GM23338 (cell line): ENCODE measurements around the gene ZBTB1. TPM values are rescaled to one million over a fixed set of nuclear protein-coding genes. Genes with fewer than 3 reads are reported as not detected.

Experiments used
- ATAC-seq: fragments of 200-7000 bp; cut with Tn5 transposase; 3 replicates; pipeline ENCODE4 v1.9.1; 2020
- DNase-seq: peaks from one replicate; pipeline ENCODE4 v3.0.0-alpha.2; 2015; ENCODE audit warnings: low spot score
- H2AFZ ChIP-seq: fragments of 200-600 bp; sonication (generic); 2 replicates; pipeline ENCODE4 v1.8.0; 2016; ENCODE audit warnings: antibody characterized with exemption, mild to moderate bottlenecking, moderate library complexity
- H3F3A ChIP-seq: fragments of 200-600 bp; sonication (generic); replicated peaks from 2 replicates; pipeline ENCODE4 v1.8.0; 2017; ENCODE audit warnings: antibody characterized with exemption, mixed run types, low read depth
- H3K27ac ChIP-seq: fragments of 200-600 bp; sonication (generic); 2 replicates; pipeline ENCODE4 v1.6.1; 2016; ENCODE audit warnings: low read depth
- H3K27me3 ChIP-seq: fragments of 200-600 bp; sonication (generic); 2 replicates; pipeline ENCODE4 v1.8.0; 2016; ENCODE audit warnings: mild to moderate bottlenecking, mixed run types, moderate library complexity; ENCODE audit not compliant: insufficient read depth
- H3K36me3 ChIP-seq: fragments of 200-600 bp; sonication (generic); 2 replicates; pipeline ENCODE4 v1.8.0; 2016; ENCODE audit warnings: mild to moderate bottlenecking; ENCODE audit not compliant: insufficient read depth
- H3K4me1 ChIP-seq: fragments of 200-600 bp; sonication (generic); 2 replicates; pipeline ENCODE4 v1.8.0; 2016; ENCODE audit warnings: mild to moderate bottlenecking, moderate library complexity; ENCODE audit not compliant: insufficient read depth
- H3K4me2 ChIP-seq: fragments of 200-600 bp; sonication (generic); 2 replicates; pipeline ENCODE4 v1.7.1; 2017; ENCODE audit warnings: mixed run types
- H3K4me3 ChIP-seq: fragments of 200-600 bp; sonication (generic); 2 replicates; pipeline ENCODE4 v1.6.1; 2016; ENCODE audit warnings: mixed run types
- H3K79me2 ChIP-seq: fragments of 200-600 bp; sonication (generic); replicated peaks from 2 replicates; pipeline ENCODE4 v1.8.0; 2017; ENCODE audit warnings: mild to moderate bottlenecking; ENCODE audit not compliant: insufficient read depth
- H3K9me2 ChIP-seq: fragments of 200-600 bp; sonication (generic); 2 replicates; pipeline ENCODE4 v1.8.0; 2017; ENCODE audit not compliant: insufficient read depth
- H4K20me1 ChIP-seq: fragments of 200-600 bp; sonication (generic); replicated peaks from 2 replicates; pipeline ENCODE4 v1.8.0; 2017; ENCODE audit warnings: mild to moderate bottlenecking; ENCODE audit not compliant: insufficient read depth
- H3K27ac Mint-ChIP-seq: 2 replicates; pipeline ENCODE4 v1.8.0; 2020; ENCODE audit warnings: inconsistent platforms, mild to moderate bottlenecking, moderate library complexity, mixed read lengths
- H3K27me3 Mint-ChIP-seq: 3 replicates; pipeline ENCODE4 v1.8.0; 2022; ENCODE audit warnings: low read depth, mild to moderate bottlenecking, moderate library complexity, mixed read lengths, inconsistent platforms; ENCODE audit not compliant: insufficient read depth, poor library complexity
- H3K36me3 Mint-ChIP-seq: 3 replicates; pipeline ENCODE4 v1.8.0; 2021; ENCODE audit warnings: low read depth, mild to moderate bottlenecking, inconsistent platforms, moderate library complexity, mixed read lengths
- H3K4me1 Mint-ChIP-seq: 3 replicates; pipeline ENCODE4 v1.8.0; 2020; ENCODE audit warnings: mild to moderate bottlenecking, inconsistent platforms, mixed read lengths
- H3K4me3 Mint-ChIP-seq: 3 replicates; pipeline ENCODE4 v1.8.0; 2021; ENCODE audit warnings: moderate library complexity, mild to moderate bottlenecking, inconsistent platforms, mixed read lengths
- H3K9me3 Mint-ChIP-seq: 3 replicates; pipeline ENCODE4 v1.8.0; 2020; ENCODE audit warnings: moderate library complexity, mild to moderate bottlenecking, inconsistent platforms, mixed read lengths
- CREB1 ChIP-seq: fragments of 250-450 bp; sonication (Bioruptor Pico); IDR thresholded peaks from 2 replicates; pipeline ENCODE4 v1.5.0; 2020; ENCODE audit warnings: low read depth, mild to moderate bottlenecking, moderate library complexity
- CTCF ChIP-seq, 2 experiments: fragments of 200-600 bp in 1 of 2; sonication (generic) in 1 of 2; conservative IDR thresholded peaks; 2 replicates each; pipeline versions ENCODE4 v1.5.1 to v1.6.1; 2016 to 2017; ENCODE audit warnings: antibody characterized with exemption in 2 of 2, low read depth in 2 of 2, mild to moderate bottlenecking in 2 of 2, moderate library complexity in 1 of 2
- ETS1 ChIP-seq: IDR thresholded peaks from 2 replicates; pipeline ENCODE4 v1.6.1; 2016; ENCODE audit warnings: antibody characterized with exemption
- EZH2 ChIP-seq: fragments of 200-600 bp; sonication (generic); IDR thresholded peaks from one replicate; pipeline ENCODE4 v1.8.0; 2017; ENCODE audit warnings: antibody characterized with exemption, mild to moderate bottlenecking, low read depth; ENCODE audit not compliant: unreplicated experiment
- EZH2phosphoT487 ChIP-seq: fragments of 200-600 bp; sonication (generic); IDR thresholded peaks from one replicate; pipeline ENCODE4 v1.8.1; 2018; ENCODE audit warnings: antibody characterized with exemption; ENCODE audit not compliant: unreplicated experiment
- JUNB ChIP-seq: IDR thresholded peaks from one replicate; pipeline ENCODE4 v1.6.1; 2016; ENCODE audit warnings: antibody characterized with exemption; ENCODE audit not compliant: unreplicated experiment
- NANOG ChIP-seq: IDR thresholded peaks from 2 replicates; pipeline ENCODE4 v1.6.1; 2016; ENCODE audit warnings: antibody characterized with exemption, borderline replicate concordance
- POLR2AphosphoS5 ChIP-seq: IDR thresholded peaks from 2 replicates; pipeline ENCODE4 v1.6.1; 2016; ENCODE audit warnings: antibody characterized with exemption, low read depth
- REST ChIP-seq: IDR thresholded peaks from one replicate; pipeline ENCODE4 v1.6.1; 2018; ENCODE audit warnings: antibody characterized with exemption; ENCODE audit not compliant: unreplicated experiment
- STAT1 ChIP-seq: IDR thresholded peaks from one replicate; pipeline ENCODE4 v1.6.1; 2016; ENCODE audit warnings: antibody characterized with exemption; ENCODE audit not compliant: unreplicated experiment
- ZNF114 ChIP-seq: fragments of 250-450 bp; sonication (Bioruptor Pico); IDR thresholded peaks from 2 replicates; pipeline ENCODE4 v1.5.0; 2020; ENCODE audit warnings: mild to moderate bottlenecking, moderate library complexity
- ZNF331 ChIP-seq: fragments of 250-450 bp; sonication (Bioruptor Pico); IDR thresholded peaks from 2 replicates; pipeline ENCODE4 v1.5.0; 2020; ENCODE audit warnings: low read depth, mild to moderate bottlenecking, moderate library complexity
- ZNF462 ChIP-seq: fragments of 250-450 bp; sonication (Bioruptor Pico); IDR thresholded peaks from 2 replicates; pipeline ENCODE4 v1.5.0; 2020; ENCODE audit warnings: mild to moderate bottlenecking, moderate library complexity
- polyA plus RNA-seq: library from polyadenylated mRNA; unstranded; fragments of >200 nt; fragmentation: Nextera tagmentation; extraction: Ambion mirVana; gene quantifications from 2 replicates; pipeline ENCODE4 v1.2.1, GENCODE V29; 2016
- total RNA-seq: library from RNA; depleted of rRNA; stranded (reverse); fragments of >200 nt; shearing (Covaris generic); gene quantifications from 2 replicates; pipeline ENCODE4 v1.2.3, GENCODE V29; 2014

The ZBTB1 gene
- total and polyA plus RNA-seq, 2 experiments from 2014 or later, result 11.2 to 33.0 TPM

GRCh38 chr14:64488590-64489099, 15.9 kb upstream of the ZBTB1 start:
- H3K4me3 Mint-ChIP-seq, result no peak overlapping the region
- H3K27ac ChIP-seq, result no peak overlapping the region
- no peak overlapping the region for H3K4me2 ChIP-seq
- no peaks in the 10 kb centered on the region for H3K4me1 ChIP-seq
- peaks cover 7% of the 10 kb centered on the region for H4K20me1 ChIP-seq
- H3K36me3 Mint-ChIP-seq, result peaks cover 21% of the 10 kb centered on the region
- no peak for TF ChIP-seq ZNF331 (CRISPR knock-in tag)
- no peak for TF ChIP-seq STAT1
- TF ChIP-seq POLR2AphosphoS5, result no peak
- TF ChIP-seq EZH2, result no peak
- no peak for TF ChIP-seq ZNF462
- TF ChIP-seq JUNB, result no peak
- no peak for TF ChIP-seq ZNF114 (CRISPR knock-in tag)
- no peak for TF ChIP-seq NANOG
- no peak for TF ChIP-seq CREB1 (CRISPR knock-in tag)
- no peak for TF ChIP-seq EZH2phosphoT487
- TF ChIP-seq REST, result no peak
- no peak for TF ChIP-seq ETS1
- no peak for TF ChIP-seq CTCF (conservative IDR thresholded peaks at IDR 0.05; ENCODE audit: low read depth in 2 of 2)
- no peak overlapping the region for H2AFZ ChIP-seq
- no peaks in the 10 kb centered on the region for H3K4me1 Mint-ChIP-seq
- H3K36me3 ChIP-seq, result peaks cover 13% of the 10 kb centered on the region
- ATAC-seq (no peak), DNase-seq (no peak)
- peaks cover 7% of the 10 kb centered on the region; the same call in 1 of the 2 replicates for H3K79me2 ChIP-seq
- H3K27me3 ChIP-seq, result no peaks in the 10 kb centered on the region
- H3F3A ChIP-seq, result no peaks in the 10 kb centered on the region
- no peaks in the 10 kb centered on the region for H3K9me3 Mint-ChIP-seq
- no peak overlapping the region for H3K4me3 ChIP-seq
- no peaks in the 10 kb centered on the region for H3K9me2 ChIP-seq
- no peak overlapping the region for H3K27ac Mint-ChIP-seq
- H3K27me3 Mint-ChIP-seq, result no peaks in the 10 kb centered on the region
